ENCODE measurements around the gene GUCY2F.

GUCY2F gene

GRCh38 chrX:109393859-109394258, 88.0 kb downstream of the GUCY2F start:
- H3K36me3 ChIP-seq (ENCODE audit: control insufficient read depth, insufficient read depth, low read length), result no peaks in the 10 kb centered on the region
- peak; percentile 39 for TF ChIP-seq CTCF (IDR thresholded peaks at IDR 0.05; ENCODE audit: insufficient read depth, low read length, poor library complexity, severe bottlenecking)
- no peak for DNase-seq (ENCODE audit: extremely low read depth, insufficient read length)
- H3K27me3 ChIP-seq (replicated peaks; ENCODE audit: control insufficient read depth, insufficient read depth, low read length), result no peaks in the 10 kb centered on the region
- no peak overlapping the region for H3K4me3 ChIP-seq (replicated peaks; ENCODE audit: low read depth, low read length)

- DNase-seq (ENCODE audit: extremely low read depth, insufficient read length), result no peak
- H3K36me3 ChIP-seq (ENCODE audit: control insufficient read depth, insufficient read depth, low read length), result no peaks in the 10 kb centered on the region
- H3K4me3 ChIP-seq (replicated peaks; ENCODE audit: low read depth, low read length), result no peak overlapping the region
- no peaks in the 10 kb centered on the region for H3K27me3 ChIP-seq (replicated peaks; ENCODE audit: control insufficient read depth, insufficient read depth, low read length)
- TF ChIP-seq CTCF (IDR thresholded peaks at IDR 0.05; ENCODE audit: insufficient read depth, low read length, poor library complexity, severe bottlenecking), result no peak
Measured at GRCh38 chrX:109392895-109393294, 89.0 kb downstream of the GUCY2F start.

GRCh38 chrX:109390556-109390955, 91.3 kb downstream of the GUCY2F start:
- no peak for TF ChIP-seq CTCF (IDR thresholded peaks at IDR 0.05; ENCODE audit: insufficient read depth, low read length, poor library complexity, severe bottlenecking)
- Histone ChIP-seq H3K36me3 (ENCODE audit: control insufficient read depth, insufficient read depth, low read length) (no peaks in the 10 kb centered on the region), H3K4me3 (replicated peaks; ENCODE audit: low read depth, low read length) (no peak overlapping the region), H3K27me3 (replicated peaks; ENCODE audit: control insufficient read depth, insufficient read depth, low read length) (no peaks in the 10 kb centered on the region)
- no peak for DNase-seq (ENCODE audit: extremely low read depth, insufficient read length)

- no peak for TF ChIP-seq CTCF (IDR thresholded peaks at IDR 0.05; ENCODE audit: insufficient read depth, low read length, poor library complexity, severe bottlenecking)
- Histone ChIP-seq H3K27me3 (replicated peaks; ENCODE audit: control insufficient read depth, insufficient read depth, low read length) (no peaks in the 10 kb centered on the region), H3K4me3 (replicated peaks; ENCODE audit: low read depth, low read length) (no peak overlapping the region), H3K36me3 (ENCODE audit: control insufficient read depth, insufficient read depth, low read length) (no peaks in the 10 kb centered on the region)
- no peak for DNase-seq (ENCODE audit: extremely low read depth, insufficient read length)
Measured at GRCh38 chrX:109389917-109390316, 92.0 kb downstream of the GUCY2F start.

GRCh38 chrX:109384699-109385098, 97.2 kb downstream of the GUCY2F start:
- no peaks in the 10 kb centered on the region for H3K27me3 ChIP-seq (replicated peaks; ENCODE audit: control insufficient read depth, insufficient read depth, low read length)
- H3K36me3 ChIP-seq (ENCODE audit: control insufficient read depth, insufficient read depth, low read length), result no peaks in the 10 kb centered on the region
- peak; percentile 9 for DNase-seq (ENCODE audit: extremely low read depth, insufficient read length)
- H3K4me3 ChIP-seq (replicated peaks; ENCODE audit: low read depth, low read length), result no peak overlapping the region
- TF ChIP-seq CTCF (IDR thresholded peaks at IDR 0.05; ENCODE audit: insufficient read depth, low read length, poor library complexity, severe bottlenecking), result peak; percentile 42

- H3K4me3 ChIP-seq (replicated peaks; ENCODE audit: low read depth, low read length), result no peak overlapping the region
- no peaks in the 10 kb centered on the region for H3K36me3 ChIP-seq (ENCODE audit: control insufficient read depth, insufficient read depth, low read length)
- no peaks in the 10 kb centered on the region for H3K27me3 ChIP-seq (replicated peaks; ENCODE audit: control insufficient read depth, insufficient read depth, low read length)
- DNase-seq (ENCODE audit: extremely low read depth, insufficient read length), result no peak
- TF ChIP-seq CTCF (IDR thresholded peaks at IDR 0.05; ENCODE audit: insufficient read depth, low read length, poor library complexity, severe bottlenecking), result no peak
Measured at GRCh38 chrX:109382332-109382731, 99.6 kb downstream of the GUCY2F start.

Measured in GM06990 (cell line).